OCI-M2 (cell line): ENCODE data around the gene C3orf38.
A peak's percentile ranks its signal among the peaks of the same experiment; 100 is the strongest.
"Not testable (repeated sequence)": the region's sequence is repeated elsewhere in the genome, so short reads cannot be mapped to it uniquely, and the experiment has no call there.

Source experiments
- DNase-seq: peaks from one replicate; lab custom pipeline; 2025; ENCODE audit not compliant: unreplicated experiment; lab: John Stamatoyannopoulos, UW

Gene C3orf38

DNA sequence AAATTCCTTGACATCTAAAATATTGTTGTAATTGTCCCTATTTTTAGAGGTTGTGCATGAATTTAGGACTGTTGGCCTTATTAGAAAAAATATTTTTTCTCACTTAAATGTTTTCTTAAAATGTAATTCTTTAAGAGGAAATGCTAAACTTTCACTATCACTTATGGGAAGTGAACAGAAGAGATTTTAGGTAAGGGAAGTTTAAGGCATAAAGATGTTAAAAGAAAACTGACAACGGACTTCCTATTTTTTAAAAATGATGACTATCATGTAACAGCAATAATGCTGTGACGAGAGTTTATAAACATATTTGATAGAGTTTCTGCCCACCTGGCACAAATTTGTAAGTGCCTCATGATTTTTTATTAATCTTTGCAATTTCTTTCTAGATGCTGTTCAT is 3.1 kb downstream of the C3orf38 start:
- no peak for DNase-seq

DNA sequence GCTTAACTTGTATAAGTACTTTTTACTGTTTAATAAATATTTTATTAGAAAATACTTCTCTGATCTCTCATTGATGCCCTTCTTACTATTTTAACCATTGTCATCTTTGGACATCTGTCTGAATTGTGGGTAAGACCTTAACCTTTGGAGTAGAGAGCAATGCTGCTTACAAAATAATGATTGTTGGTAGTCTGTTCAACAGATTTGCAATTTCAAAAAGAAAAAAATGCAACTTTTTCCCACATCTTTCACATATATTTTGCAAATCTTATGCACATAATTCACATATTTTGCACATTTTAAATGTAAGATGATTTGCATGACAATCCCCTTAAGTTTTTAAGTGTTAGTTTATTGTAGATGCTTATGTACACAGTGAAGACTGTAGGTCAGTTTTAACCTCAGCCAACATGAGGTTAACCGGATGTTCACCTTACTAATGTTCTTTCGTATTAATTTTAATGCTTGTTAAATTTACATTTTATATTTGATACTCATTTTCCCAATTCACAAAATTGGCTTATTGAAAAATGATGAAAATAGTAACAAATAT is 16.7 kb downstream of the C3orf38 start:
- no peak for DNase-seq

DNA sequence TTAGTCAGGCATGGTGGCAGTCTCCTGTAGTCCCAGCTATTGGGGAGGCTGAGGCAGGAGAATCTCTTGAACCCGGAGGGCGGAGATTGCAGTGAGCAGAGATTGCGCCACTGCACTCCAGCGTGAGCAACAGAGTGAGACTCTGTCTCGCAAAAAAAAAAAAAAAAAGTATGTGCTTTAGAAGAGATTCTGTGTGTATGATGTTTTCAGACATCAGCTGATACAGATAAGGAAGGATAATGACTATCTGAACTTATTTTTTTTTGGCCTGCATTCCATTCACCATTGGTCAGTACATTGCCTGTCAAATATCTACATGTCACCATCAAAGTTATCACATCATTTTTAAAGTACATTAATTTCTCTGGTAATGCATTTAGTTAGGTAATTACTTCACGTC is 17.4 kb downstream of the C3orf38 start:
- no peak for DNase-seq

DNA sequence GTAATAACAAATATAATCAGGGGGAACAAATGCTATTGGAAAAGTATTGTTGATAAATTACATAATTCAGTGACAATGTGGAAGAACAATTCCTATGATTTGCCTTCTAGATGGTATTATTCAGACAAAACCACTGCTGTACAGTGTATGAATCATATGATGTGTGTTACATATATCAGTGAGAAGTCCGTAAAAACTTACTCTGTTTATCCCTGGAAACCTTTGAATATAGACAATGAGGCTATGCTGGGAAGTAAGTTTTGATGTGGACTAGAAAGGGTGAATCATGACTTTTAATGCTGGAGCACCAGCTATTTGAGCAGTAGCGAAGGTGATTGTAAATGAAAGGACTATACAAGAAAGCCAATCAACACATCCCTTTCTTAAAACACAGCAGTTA is 17.9 kb downstream of the C3orf38 start:
- DNase-seq = no peak

DNA sequence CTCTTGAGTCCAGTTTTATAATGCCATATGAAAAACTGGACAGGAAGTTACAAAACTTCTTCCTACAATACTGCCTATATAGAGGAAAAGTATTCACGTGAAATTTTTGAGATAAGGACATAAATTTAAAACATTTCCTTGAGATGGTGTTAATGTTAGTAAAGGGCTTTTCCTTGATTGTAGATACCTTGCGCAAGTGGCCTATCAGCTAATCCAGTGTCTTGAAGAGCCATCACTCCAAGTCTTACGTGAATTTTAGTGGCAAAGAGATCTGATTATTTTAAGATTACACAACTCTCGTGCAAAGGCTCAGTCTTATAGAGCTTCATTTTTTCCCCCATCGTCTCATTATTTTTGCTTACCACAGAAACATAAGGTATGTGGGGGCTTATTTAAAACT is 18.4 kb downstream of the C3orf38 start:
- no peak for DNase-seq

DNA sequence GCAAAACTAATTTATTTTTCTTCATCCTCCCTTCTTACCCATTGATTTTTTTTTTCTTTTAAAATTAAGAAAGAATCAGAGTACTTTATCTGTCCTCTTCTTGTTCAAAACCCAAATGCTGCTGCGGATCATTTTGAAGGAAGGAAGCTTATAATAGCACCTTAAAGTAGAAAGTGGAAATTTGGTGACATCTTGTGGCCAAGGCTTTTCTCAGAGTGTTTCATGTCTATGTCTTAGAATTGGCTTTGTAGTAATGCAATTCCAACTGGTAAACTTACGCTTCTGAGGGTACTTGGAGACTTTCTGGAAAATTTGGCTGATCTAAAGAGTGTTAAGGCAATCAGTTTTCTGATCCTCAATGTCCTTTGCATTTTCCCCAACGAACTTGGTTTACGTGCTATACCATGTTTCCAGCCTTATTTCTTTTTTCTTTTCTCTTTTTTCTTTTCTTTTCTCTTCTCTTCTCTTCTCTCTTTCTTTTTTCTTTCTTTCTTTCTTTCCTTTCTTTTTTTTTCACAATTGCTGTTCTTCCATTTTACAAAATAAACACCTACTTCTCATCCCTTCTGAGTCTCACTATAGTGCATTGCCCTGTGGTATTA is 30.7 kb downstream of the C3orf38 start:
- no peak for DNase-seq

DNA sequence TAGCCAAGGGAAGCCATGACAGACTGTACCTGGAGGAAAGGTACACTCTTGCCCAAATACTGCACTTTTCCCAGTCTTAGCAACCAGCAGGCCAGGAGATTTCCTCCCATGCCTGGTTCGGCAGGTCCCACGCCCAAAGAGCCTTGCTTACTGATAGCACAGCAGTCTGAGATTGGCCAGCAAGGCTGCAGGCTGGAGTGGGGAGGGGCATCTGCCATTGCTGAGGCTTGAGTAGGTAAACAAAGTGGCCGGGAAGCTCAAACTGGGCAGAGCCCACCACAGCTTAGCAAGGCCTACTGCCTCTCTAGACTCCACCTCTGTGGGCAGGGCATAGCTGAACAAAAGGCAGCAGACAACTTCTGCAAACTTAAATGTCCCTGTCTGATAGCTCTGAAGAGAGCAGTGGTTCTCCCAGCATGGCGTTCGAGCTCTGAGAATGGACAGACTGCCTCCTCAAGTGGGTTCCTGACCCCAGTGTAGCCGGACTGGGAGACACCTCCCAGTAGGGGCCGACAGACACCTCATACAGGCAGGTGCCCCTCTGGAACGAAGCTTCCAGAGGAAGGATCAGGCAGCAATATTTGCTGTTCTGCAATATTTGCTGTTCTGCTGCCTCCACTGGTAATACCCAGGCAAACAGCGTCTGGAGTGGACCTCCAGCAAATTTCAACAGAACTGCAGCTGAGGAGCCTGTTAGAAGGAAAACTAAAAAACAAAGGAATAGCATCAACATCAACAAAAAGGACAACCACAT is 32.6 kb downstream of the C3orf38 start:
- DNase-seq = not testable (repeated sequence)

DNA sequence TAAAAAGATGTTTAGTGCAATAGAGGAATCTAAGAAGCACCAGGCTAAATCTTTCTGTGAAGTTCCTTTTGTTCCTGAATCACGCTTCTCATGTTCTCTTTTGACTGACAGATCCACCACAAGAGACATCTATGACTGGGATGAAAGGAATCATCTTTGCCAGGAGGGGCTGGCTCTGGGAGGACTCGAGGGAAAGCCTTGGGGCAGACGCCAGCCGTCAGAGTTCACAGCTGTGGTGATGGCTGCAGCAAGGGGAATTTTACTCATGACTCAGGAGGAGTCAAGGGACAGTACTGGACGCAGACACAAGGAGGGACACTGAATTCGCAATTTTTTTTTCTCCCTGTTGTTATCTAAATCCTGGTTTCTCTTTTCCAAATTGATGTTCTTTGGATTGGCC is 38.7 kb downstream of the C3orf38 start:
- no peak for DNase-seq

DNA sequence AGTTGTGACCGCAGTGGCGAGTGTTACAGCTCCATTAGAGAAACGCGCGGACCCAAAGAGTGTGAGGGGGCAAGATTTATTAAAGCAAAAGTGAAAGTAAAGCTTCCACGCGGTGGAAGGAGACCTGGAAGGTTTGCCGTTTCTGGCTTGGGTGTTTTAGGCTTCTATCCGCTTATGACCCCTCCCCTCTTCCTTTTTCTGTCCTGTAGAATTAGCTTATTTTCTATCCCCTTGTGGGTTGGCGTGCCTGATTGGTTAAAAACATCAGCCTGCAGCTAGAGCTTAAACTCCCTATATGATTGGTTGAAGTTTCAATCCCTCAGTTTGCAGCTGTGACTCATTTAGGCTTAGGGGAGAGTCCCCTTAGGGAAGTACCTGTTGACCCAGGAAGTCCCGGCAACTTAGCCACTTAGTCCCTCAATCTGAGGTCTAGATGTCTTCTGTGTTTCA is 39.6 kb downstream of the C3orf38 start:
- DNase-seq = no peak

DNA sequence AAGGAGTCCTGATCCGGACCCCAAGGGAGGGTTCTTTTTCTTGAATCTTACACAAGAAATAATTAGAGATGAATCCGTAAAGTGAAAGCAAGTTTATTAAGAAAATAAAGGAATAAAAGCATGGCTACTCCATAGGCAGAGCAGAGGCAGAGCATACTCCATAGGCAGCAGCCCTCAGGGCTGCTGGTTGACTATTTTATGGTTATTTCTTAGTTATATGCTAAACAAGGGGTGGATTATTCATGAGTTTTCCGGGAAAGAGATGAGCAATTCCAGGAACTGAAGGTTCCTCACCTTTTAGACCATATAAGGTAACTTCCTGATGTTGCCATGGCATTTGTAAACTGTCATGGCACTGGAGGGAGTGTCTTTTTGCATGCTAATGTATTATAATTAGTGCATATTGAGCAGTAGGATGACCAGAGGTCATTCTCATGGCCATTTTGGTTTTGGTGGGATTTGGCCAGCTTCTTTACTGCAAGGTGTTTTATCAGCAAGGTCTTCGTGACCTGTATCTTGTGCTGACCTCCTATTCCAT is 42.2 kb downstream of the C3orf38 start:
- no peak for DNase-seq

DNA sequence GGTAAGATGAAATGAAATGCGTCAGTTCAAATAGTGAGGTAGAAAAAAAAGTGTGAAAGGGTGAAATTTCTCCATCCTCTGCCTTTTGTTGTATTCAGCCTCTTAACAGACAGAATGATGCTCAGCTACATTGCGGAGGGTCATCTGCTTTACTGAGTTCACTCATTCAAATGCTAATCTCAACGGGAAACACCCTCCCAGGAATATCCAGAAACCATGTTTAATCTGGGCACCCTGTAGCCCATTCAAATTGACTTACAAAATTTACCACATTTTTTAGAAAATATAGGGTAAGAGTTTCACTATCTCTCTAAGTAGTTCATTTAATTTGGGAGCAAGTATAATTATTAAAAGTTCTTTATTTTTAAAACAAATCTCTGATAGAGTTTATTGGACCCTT is 42.9 kb downstream of the C3orf38 start:
- no peak for DNase-seq

DNA sequence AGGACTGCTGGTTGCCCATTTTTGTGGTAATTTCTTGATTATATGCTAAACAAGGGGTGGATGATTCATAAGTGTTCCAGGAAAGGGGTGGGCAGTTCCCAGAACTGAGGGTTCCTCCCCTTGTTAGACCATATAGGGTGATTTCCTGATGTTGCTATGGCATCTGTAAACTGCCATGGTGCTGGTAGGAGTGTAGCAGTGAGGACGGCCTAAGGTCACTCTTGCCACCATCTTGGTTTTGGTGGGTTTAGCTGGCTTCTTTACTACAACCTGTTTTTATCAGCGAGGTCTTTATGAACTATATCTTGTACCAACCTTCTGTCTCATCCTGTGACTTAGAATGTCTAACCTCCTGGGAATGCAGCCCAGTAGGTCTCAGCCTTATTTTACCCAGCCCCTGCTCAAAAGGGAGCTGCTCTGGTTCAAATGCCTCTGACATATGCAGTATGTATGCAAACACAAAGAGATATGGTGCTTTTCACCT is 46.2 kb downstream of the C3orf38 start:
- DNase-seq = no peak

DNA sequence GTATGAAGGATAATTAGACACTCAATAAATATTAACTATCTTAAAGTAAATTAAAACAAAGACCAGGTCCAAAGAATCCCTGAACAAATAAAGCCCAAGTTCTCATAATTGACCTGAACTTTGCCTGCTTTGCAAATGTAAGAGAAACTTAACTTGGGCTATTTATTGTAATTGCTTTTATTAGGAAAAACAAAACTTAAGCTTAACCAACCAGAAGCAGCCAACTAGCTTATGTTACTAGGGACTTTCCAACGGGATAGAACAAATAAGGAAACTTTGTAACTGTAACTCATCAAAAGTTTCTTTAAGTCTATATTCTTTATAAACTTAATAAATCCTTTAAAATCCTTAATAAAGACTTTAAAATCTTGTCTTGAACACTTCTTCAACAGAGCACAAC is 48.4 kb downstream of the C3orf38 start:
- no peak for DNase-seq

DNA sequence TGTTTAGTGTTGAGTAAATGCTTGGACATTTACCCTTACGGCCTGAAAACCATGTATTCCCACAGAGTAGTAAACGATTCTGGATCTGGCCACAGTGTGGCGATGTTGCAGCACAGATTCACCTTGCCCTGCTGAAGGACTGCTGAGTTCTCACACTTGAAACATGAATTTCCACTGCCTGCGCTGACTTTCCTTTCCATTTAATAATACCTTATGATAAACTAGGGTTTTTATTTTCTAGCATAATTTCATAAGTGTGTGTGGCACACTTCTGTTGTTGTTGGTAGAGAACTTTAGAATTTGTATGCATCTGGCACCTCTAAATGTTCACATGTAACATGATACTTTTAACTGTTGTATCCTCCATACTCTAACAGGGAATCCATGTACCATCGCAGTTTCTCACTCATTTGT is 53.9 kb downstream of the C3orf38 start:
- peak; percentile 76 for DNase-seq
